IMR-90 (cell line): ENCODE measurements around the gene ACOD1. TPM values are rescaled to one million over a fixed set of nuclear protein-coding genes. Genes with fewer than 3 reads are reported as not detected.

Experiments
- ATAC-seq: fragments of 200-7000 bp; cut with Tn5 transposase; 2 replicates; pipeline ENCODE4 v1.9.1; 2020; ENCODE audit warnings: low read depth, mild to moderate bottlenecking, moderate library complexity
- BruUV-seq: library from RNA; stranded (reverse); fragments of 400-500 nt; replicated peaks from 2 replicates; lab custom pipeline; 2021; lab: Mats Ljungman, UMichigan
- CTCF ChIA-PET: fragments of 300-600 bp; formaldehyde crosslinking; extraction: SDS; loops from one replicate; lab custom pipeline; 2021; ENCODE audit warnings: antibody characterized with exemption; lab: Yijun Ruan, JAX
- POLR2A ChIA-PET: fragments of 300-600 bp; sonication (Branson Sonifier 250); formaldehyde crosslinking; loops from one replicate; lab custom pipeline; 2022; ENCODE audit warnings: antibody characterized with exemption; ENCODE audit not compliant: unreplicated experiment; lab: Charles Lee
- DNase-seq: peaks from one replicate; pipeline ENCODE4 v3.0.0; 2013
- H2AFZ ChIP-seq: replicated peaks from 2 replicates; pipeline ENCODE3; 2013; ENCODE audit warnings: low read length, mild to moderate bottlenecking; ENCODE audit not compliant: poor library complexity
- H2AK5ac ChIP-seq: 2 replicates; pipeline ENCODE4 v1.6.1; 2013; ENCODE audit warnings: low read depth, low read length, inconsistent platforms
- H2AK9ac ChIP-seq: replicated peaks from 2 replicates; pipeline ENCODE3; 2013; ENCODE audit warnings: mild to moderate bottlenecking, low read depth, low read length, moderate library complexity; ENCODE audit not compliant: poor library complexity
- H2BK120ac ChIP-seq: 2 replicates; pipeline ENCODE4 v1.6.1; 2013; ENCODE audit warnings: low read depth, low read length, inconsistent platforms
- H2BK15ac ChIP-seq: 3 replicates; pipeline ENCODE4 v1.6.1; 2013; ENCODE audit warnings: low read depth, low read length, inconsistent platforms
- H2BK20ac ChIP-seq: 2 replicates; pipeline ENCODE4 v1.6.1; 2013; ENCODE audit warnings: low read depth, mild to moderate bottlenecking, inconsistent platforms, low read length, moderate library complexity
- H2BK5ac ChIP-seq: 2 replicates; pipeline ENCODE4 v1.6.1; 2013; ENCODE audit warnings: mild to moderate bottlenecking, low read depth, low read length, inconsistent platforms; ENCODE audit not compliant: poor library complexity, severe bottlenecking
- H3K14ac ChIP-seq: replicated peaks from 2 replicates; pipeline ENCODE4 v1.6.1; 2013; ENCODE audit warnings: low read depth, low read length, inconsistent platforms
- H3K18ac ChIP-seq: 2 replicates; pipeline ENCODE4 v1.6.1; 2013; ENCODE audit warnings: low read depth, low read length, control low read depth
- H3K23ac ChIP-seq: 2 replicates; pipeline ENCODE4 v1.6.1; 2013; ENCODE audit warnings: low read depth, low read length, inconsistent platforms
- H3K27ac ChIP-seq: 2 replicates; pipeline ENCODE4 v1.5.1; 2013; ENCODE audit warnings: mild to moderate bottlenecking, control low read depth, low read length; ENCODE audit not compliant: insufficient read depth
- H3K27me3 ChIP-seq: 2 replicates; pipeline ENCODE4 v1.6.1; 2013; ENCODE audit warnings: low read length; ENCODE audit not compliant: control insufficient read depth, insufficient read depth
- H3K36me3 ChIP-seq: 2 replicates; pipeline ENCODE4 v1.6.1; 2013; ENCODE audit warnings: low read length, mixed read lengths; ENCODE audit not compliant: control insufficient read depth, insufficient read depth
- H3K4ac ChIP-seq: 2 replicates; pipeline ENCODE4 v1.6.1; 2013; ENCODE audit warnings: low read depth, low read length, inconsistent platforms
- H3K4me1 ChIP-seq: 2 replicates; pipeline ENCODE4 v1.6.1; 2013; ENCODE audit warnings: low read length, mixed read lengths; ENCODE audit not compliant: control insufficient read depth, insufficient read depth
- H3K4me2 ChIP-seq: 2 replicates; pipeline ENCODE4 v1.6.1; 2013; ENCODE audit warnings: low read depth, mild to moderate bottlenecking, control low read depth, low read length, moderate library complexity
- H3K4me3 ChIP-seq: 2 replicates; pipeline ENCODE4 v1.5.1; 2013; ENCODE audit warnings: low read depth, mild to moderate bottlenecking, control low read depth, low read length, moderate library complexity; ENCODE audit not compliant: insufficient read depth
- H3K56ac ChIP-seq: 2 replicates; pipeline ENCODE4 v1.6.1; 2013; ENCODE audit warnings: low read length, inconsistent platforms; ENCODE audit not compliant: insufficient read depth; ENCODE audit errors: extremely low read depth
- H3K79me1 ChIP-seq, 2 experiments: 2 replicates each; pipeline ENCODE4 v1.6.1; 2013; ENCODE audit warnings: low read length in 2 of 2, inconsistent platforms in 1 of 2, low read depth in 1 of 2
- H3K9ac ChIP-seq: 2 replicates; pipeline ENCODE4 v1.6.1; 2013; ENCODE audit warnings: low read depth, low read length, control low read depth
- H3K9me1 ChIP-seq: 2 replicates; pipeline ENCODE4 v1.6.1; 2013; ENCODE audit warnings: low read length, inconsistent platforms; ENCODE audit not compliant: insufficient read depth
- H3K9me3 ChIP-seq: 2 replicates; pipeline ENCODE4 v1.6.1; 2013; ENCODE audit warnings: low read length; ENCODE audit not compliant: control insufficient read depth, insufficient read depth
- H4K20me1 ChIP-seq: 2 replicates; pipeline ENCODE4 v1.6.1; 2013; ENCODE audit warnings: low read length, inconsistent platforms; ENCODE audit not compliant: insufficient read depth
- H4K5ac ChIP-seq: 2 replicates; pipeline ENCODE4 v1.6.1; 2013; ENCODE audit warnings: mild to moderate bottlenecking, low read depth, low read length, control low read depth
- H4K8ac ChIP-seq, 2 experiments: 2 replicates each; pipeline ENCODE4 v1.6.1; 2013; ENCODE audit warnings: low read depth in 2 of 2, low read length in 2 of 2, control low read depth in 1 of 2, inconsistent platforms in 1 of 2
- H4K91ac ChIP-seq: 2 replicates; pipeline ENCODE4 v1.6.1; 2013; ENCODE audit warnings: low read depth, low read length, inconsistent platforms; ENCODE audit not compliant: insufficient read depth
- CEBPB ChIP-seq: IDR thresholded peaks from 2 replicates; pipeline ENCODE4 v1.6.1; 2012; ENCODE audit warnings: low read depth, low read length, improper control_type of control experiment
- WGBS, 2 experiments: methylation state at CpG; one replicate each; pipeline versions ENCODE4 v1.1.5 to v1.1.7; 2013; ENCODE audit warnings: missing lambda C conversion rate in 2 of 2; ENCODE audit not compliant: insufficient read length in 1 of 2; ENCODE audit errors: extremely low coverage in 2 of 2; 5-methylcytosine and 5-hydroxymethylcytosine counted together
- dilution Hi-C: fragments of 300-500 bp; cut with HindIII; formaldehyde crosslinking; loops from one replicate; pipeline ENCODE4 v1.14.3; 2018; ENCODE audit warnings: low sequenced_read_pairs; ENCODE audit not compliant: unreplicated experiment
- in situ Hi-C: fragments of 300-500 bp; cut with MboI; formaldehyde crosslinking; loops from 3 replicates; pipeline ENCODE4 v1.14.3; 2019; ENCODE audit warnings: low sequenced_read_pairs, inconsistent platforms, mixed read lengths
- intact Hi-C: fragments of 100-400 bp; cut with micrococcal nuclease; formaldehyde crosslinking; loops from 2 replicates; pipeline ENCODE4 v1.10.0; 2022
- polyA plus RNA-seq, 3 experiments: library from polyadenylated mRNA; depleted of rRNA; stranded (reverse); fragments of >200 nt; gene quantifications; 2 replicates each; pipeline ENCODE4 v1.2.3, GENCODE V29; 2012; ENCODE audit warnings: low replicate concordance in 1 of 3
- total RNA-seq: library from RNA; depleted of rRNA; stranded (reverse); fragments of >200 nt; gene quantifications from 2 replicates; pipeline ENCODE4 v1.2.3, GENCODE V29; 2012

Gene ACOD1
- total and polyA plus RNA-seq, 2 of the 4 experiments (the other 2 are of a cell fraction) = not detected

GRCh38 chr13:76967031-76967430 lies 18.7 kb downstream of the ACOD1 start:
- Histone ChIP-seq H2BK15ac (no peak overlapping the region), H3K23ac (no peak overlapping the region), H3K9ac (no peak overlapping the region), H2BK5ac (no peak overlapping the region), H3K4me3 (no peak overlapping the region), H3K9me3 (no peaks in the 10 kb centered on the region), H3K79me1 (no peaks in the 10 kb centered on the region), H3K4ac (no peak overlapping the region), H3K14ac (no peak overlapping the region), H2AK9ac (no peak overlapping the region), H3K36me3 (no peaks in the 10 kb centered on the region), H2BK120ac (no peak overlapping the region), H3K9me1 (no peaks in the 10 kb centered on the region), H2AFZ (no peak overlapping the region), H4K91ac (no peak overlapping the region), H4K5ac (no peak overlapping the region), H4K20me1 (no peaks in the 10 kb centered on the region), H3K56ac (no peak overlapping the region), H3K27me3 (peaks cover 4% of the 10 kb centered on the region), H4K8ac (no peak overlapping the region), H3K4me2 (no peak overlapping the region), H2BK20ac (no peak overlapping the region), H3K27ac (no peak overlapping the region), H2AK5ac (no peak overlapping the region), H3K4me1 (peaks cover 1% of the 10 kb centered on the region; the same call in 1 of the 2 replicates), H3K18ac (no peak overlapping the region)
- ChIA-PET CTCF (no interaction called here), POLR2A (no interaction called here)
- dilution Hi-C loops = no loop called here
- in situ Hi-C loops = no loop called here
- no peak for DNase-seq
- TF ChIP-seq CEBPB = no peak
- ATAC-seq = no peak
- no CpG with 5 or more reads among the region's 6 CpGs for WGBS, 2 experiments
- no TSS peak for BruUV-seq
- intact Hi-C loops = no loop called here
